HepG2 (cell line): Measurements from ENCODE around the gene CS. TPM values are rescaled to one million over a fixed set of nuclear protein-coding genes. Genes with fewer than 3 reads are reported as not detected.
A peak's percentile ranks its signal among the peaks of the same experiment; 100 is the strongest.

Source experiments
- ATAC-seq: fragments of 200-7000 bp; cut with Tn5 transposase; 3 replicates; pipeline ENCODE4 v1.9.1; 2020; ENCODE audit warnings: mild to moderate bottlenecking, moderate library complexity
- BruUV-seq: library from RNA; stranded (reverse); fragments of 400-500 nt; replicated peaks from 2 replicates; lab custom pipeline; 2021; lab: Mats Ljungman, UMichigan
- CTCF ChIA-PET: fragments of 300-600 bp; formaldehyde crosslinking; extraction: SDS; loops from one replicate; lab custom pipeline; 2021; ENCODE audit warnings: low total read pairs, inconsistent platforms, low intra/inter-chr PET ratio; lab: Yijun Ruan, JAX
- POLR2A ChIA-PET: fragments of 350-600 bp; sonication (Branson Sonifier 250); formaldehyde crosslinking; loops from one replicate; lab custom pipeline; 2020; ENCODE audit warnings: antibody characterized with exemption, inconsistent platforms; lab: Yijun Ruan, JAX
- DNase-seq: peaks from one replicate; pipeline ENCODE4 v3.0.0-alpha.2; 2015; ENCODE audit warnings: low spot score
- FAIRE-seq: peaks from 3 replicates; lab custom pipeline; 2011; peaks lifted over from hg19 to GRCh38; lab: Jason Lieb, UNC
- H2AFZ ChIP-seq: one replicate; pipeline ENCODE4 v1.6.1; 2011; ENCODE audit warnings: low read length, inconsistent platforms
- H3K27ac ChIP-seq: fragments of 300-600 bp; 3 replicates; pipeline ENCODE4 v1.8.0; 2011; ENCODE audit warnings: mixed run types, mild to moderate bottlenecking, mixed read lengths, low read length, inconsistent platforms; ENCODE audit not compliant: insufficient read depth; ENCODE audit errors: extremely low read length
- H3K27me3 ChIP-seq, 2 experiments: fragments of 200-600 bp in 1 of 2; 2 replicates in 1 of 2; 3 replicates in 1 of 2; pipeline versions ENCODE4 v1.6.0 to v1.8.0; 2011; ENCODE audit warnings: low read length in 2 of 2, mild to moderate bottlenecking in 2 of 2, moderate library complexity in 2 of 2, inconsistent platforms in 1 of 2; ENCODE audit not compliant: insufficient read depth in 2 of 2, control insufficient read depth in 1 of 2
- H3K36me3 ChIP-seq, 2 experiments: fragments of 200-600 bp in 1 of 2; replicated peaks in 1 of 2; 2 replicates in 1 of 2; 3 replicates in 1 of 2; pipeline versions ENCODE4 v1.5.1 to v1.8.0; 2011; ENCODE audit warnings: low read length in 2 of 2, inconsistent platforms in 1 of 2; ENCODE audit not compliant: insufficient read depth in 2 of 2, control insufficient read depth in 1 of 2
- H3K4me1 ChIP-seq: 2 replicates; pipeline ENCODE4 v1.5.1; 2012; ENCODE audit warnings: low read length, inconsistent platforms; ENCODE audit not compliant: insufficient read depth
- H3K4me2 ChIP-seq: 2 replicates; pipeline ENCODE4 v1.6.0; 2011; ENCODE audit warnings: low read depth, low read length, inconsistent platforms
- H3K4me3 ChIP-seq, 3 experiments: fragments of 200-600 bp in 1 of 3; sonication (generic), shearing (Covaris generic) in 1 of 3; replicated peaks in 1 of 3; 2 replicates each; pipeline ENCODE4 v1.5.1; 2011 to 2016; ENCODE audit warnings: low read length in 3 of 3, inconsistent platforms in 2 of 3, low read depth in 2 of 3, mild to moderate bottlenecking in 2 of 3, control low read depth in 1 of 3, mixed read lengths in 1 of 3; ENCODE audit not compliant: insufficient read depth in 1 of 3
- H3K79me2 ChIP-seq: one replicate; pipeline ENCODE4 v1.6.1; 2011; ENCODE audit warnings: low read length, inconsistent platforms; ENCODE audit not compliant: insufficient read depth
- H3K9ac ChIP-seq: 2 replicates; pipeline ENCODE4 v1.6.0; 2011; ENCODE audit warnings: mild to moderate bottlenecking, low read depth, low read length, inconsistent platforms; ENCODE audit not compliant: insufficient read depth
- H3K9me3 ChIP-seq: 2 replicates; pipeline ENCODE4 v1.5.1; 2012; ENCODE audit warnings: mild to moderate bottlenecking, low read length
- H4K20me1 ChIP-seq: 2 replicates; pipeline ENCODE4 v1.6.0; 2011; ENCODE audit warnings: inconsistent platforms, mild to moderate bottlenecking, low read length, moderate library complexity; ENCODE audit not compliant: insufficient read depth
- ERF ChIP-seq: IDR thresholded peaks from 2 replicates; pipeline ENCODE4 v1.6.1; 2018; ENCODE audit warnings: missing biosample characterization, missing genetic modification reagents
- GPN1 ChIP-seq: sonication (generic); formaldehyde crosslinking; IDR thresholded peaks from 2 replicates; pipeline ENCODE4 v1.5.1; 2020; ENCODE audit warnings: missing genetic modification reagents, borderline replicate concordance
- MED1 ChIP-seq: sonication (generic); formaldehyde crosslinking; IDR thresholded peaks from 2 replicates; pipeline ENCODE4 v1.4.0; 2020; ENCODE audit warnings: missing genetic modification reagents
- POLR2A ChIP-seq, 2 experiments: IDR thresholded peaks; 2 replicates each; pipeline ENCODE4 v1.6.1; 2011; ENCODE audit warnings: low read depth in 2 of 2, low read length in 2 of 2, mild to moderate bottlenecking in 1 of 2, moderate library complexity in 1 of 2; ENCODE audit not compliant: insufficient read depth in 1 of 2
- ZFP36L1 ChIP-seq: sonication (generic); formaldehyde crosslinking; IDR thresholded peaks from 2 replicates; pipeline ENCODE4 v1.8.0; 2022; ENCODE audit warnings: mild to moderate bottlenecking, missing genetic modification reagents, moderate library complexity
- ZMAT3 ChIP-seq: sonication (generic); formaldehyde crosslinking; conservative IDR thresholded peaks from 2 replicates; pipeline ENCODE4 v1.7.0; 2021; ENCODE audit warnings: missing genetic modification reagents
- ZNF543 ChIP-seq: sonication (generic); formaldehyde crosslinking; IDR thresholded peaks from 2 replicates; pipeline ENCODE4 v1.4.0; 2020; ENCODE audit warnings: mild to moderate bottlenecking, missing genetic modification reagents
- ZSCAN21 ChIP-seq: sonication (generic); formaldehyde crosslinking; IDR thresholded peaks from 2 replicates; pipeline ENCODE4 v1.8.0; 2022; ENCODE audit warnings: mild to moderate bottlenecking, missing genetic modification reagents, moderate library complexity, borderline replicate concordance
- ZZZ3 ChIP-seq: sonication (generic); formaldehyde crosslinking; IDR thresholded peaks from 2 replicates; pipeline ENCODE4 v1.4.0; 2020; ENCODE audit warnings: missing genetic modification reagents, mild to moderate bottlenecking, borderline replicate concordance
- WGBS: methylation state at CpG from one replicate; pipeline ENCODE4 v1.1.6; 2017; ENCODE audit warnings: low lambda C conversion rate; 5-methylcytosine and 5-hydroxymethylcytosine counted together
- in situ Hi-C: cut with HindIII; loops from 2 replicates; pipeline ENCODE4 v1.10.0; 2017; ENCODE audit warnings: low pct_unique_long_range_greater_than_20kb; ENCODE audit not compliant: extremely low pct_ligation_motif_present
- intact Hi-C: fragments of 100-400 bp; cut with micrococcal nuclease; formaldehyde crosslinking; loops from one replicate; pipeline ENCODE4 v1.10.0; 2022; ENCODE audit not compliant: unreplicated experiment
- polyA plus RNA-seq, 8 experiments: library from polyadenylated mRNA; depleted of rRNA in 3 of 8; stranded (reverse) in 7 of 8; unstranded in 1 of 8; fragments of >200 nt; fragmentation: Illumina TruSeq in 4 of 8; extraction: Trizol in 4 of 8; gene quantifications; 2 replicates each; pipeline versions ENCODE4 v1.2.1 to v1.2.3, GENCODE V29; 2011 to 2016; ENCODE audit warnings: low read depth in 4 of 8, missing spikeins in 1 of 8, mixed read lengths in 1 of 8; ENCODE audit not compliant: insufficient read depth in 1 of 8
- total RNA-seq, 5 experiments: library from RNA; depleted of rRNA; stranded (reverse); fragments of >200 nt; fragmentation: Illumina TruSeq; extraction: Trizol; gene quantifications; 2 replicates each; pipeline ENCODE4 v1.2.3, GENCODE V29; 2016; ENCODE audit warnings: low read depth in 1 of 5
- TF ChIP-seq, protein P1 (sequence below): sonication (generic); formaldehyde crosslinking; IDR thresholded peaks from 2 replicates; pipeline ENCODE4 v1.4.0; 2020; ENCODE audit warnings: mild to moderate bottlenecking, missing genetic modification reagents

Gene CS
- total and polyA plus RNA-seq, 2 of the 13 experiments (the other 11 are each of a cell fraction or from before 2014, with no cell fraction given) = 173 to 175 TPM

DNA sequence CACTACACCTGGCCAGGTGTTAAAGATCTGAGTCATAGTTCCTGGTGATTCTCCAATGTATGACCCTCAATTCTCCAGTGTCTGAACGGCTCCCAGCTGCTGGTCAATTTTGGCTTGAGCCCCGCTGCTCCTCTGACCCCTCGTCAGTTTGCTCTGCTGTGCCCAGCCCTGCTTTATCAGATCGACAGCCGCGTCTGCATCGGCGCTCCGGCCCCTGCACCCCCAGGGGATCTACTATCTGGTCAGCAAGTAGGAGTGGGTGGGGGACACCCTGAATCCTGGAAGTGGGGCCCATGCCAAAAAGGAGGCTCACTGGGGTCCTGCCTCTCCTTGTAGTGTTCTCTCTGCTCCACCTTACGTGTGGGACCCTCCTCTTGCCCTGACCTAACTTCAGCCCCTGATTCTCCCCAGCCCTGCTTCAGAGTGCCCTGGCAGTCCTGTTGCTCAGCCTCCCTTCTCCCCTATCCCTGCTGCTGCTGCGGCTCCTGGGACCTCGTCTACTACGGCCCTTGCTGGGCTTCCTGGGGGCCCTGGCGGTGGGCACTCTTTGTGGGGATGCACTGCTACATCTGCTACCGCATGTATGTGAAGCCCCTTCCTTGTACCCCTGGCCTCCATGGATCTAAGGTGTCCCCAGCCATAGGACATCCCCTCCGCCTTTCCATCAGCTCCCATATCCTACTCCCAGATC, 65.2 kb downstream of the CS start:
- no peak overlapping the region for H3K4me3 ChIP-seq
- H3K4me2 ChIP-seq = no peak overlapping the region
- no peak overlapping the region for H3K9ac ChIP-seq
- H3K36me3 ChIP-seq = peaks cover 4 to 15% of the 10 kb centered on the region in 2 experiments; a peak in 3 of 5 replicates
- BruUV-seq = no TSS peak
- in situ Hi-C loops (no loop called here), intact Hi-C loops (no loop called here)
- H3K9me3 ChIP-seq = no peaks in the 10 kb centered on the region
- H3K79me2 ChIP-seq = peaks cover 24% of the 10 kb centered on the region
- no peak for ATAC-seq
- TF ChIP-seq POLR2A (IDR thresholded peaks at IDR 0.05; ENCODE audit: insufficient read depth in 1 of 2, low read depth in 2 of 2, low read length in 2 of 2) = peak in 1 of 2 experiments; percentile 18; a peak in 1 of 4 replicates
- TF ChIP-seq MED1 (CRISPR knock-in tag) = no peak
- TF ChIP-seq GPN1 (CRISPR knock-in tag) = no peak
- H3K27ac ChIP-seq = no peak overlapping the region
- H4K20me1 ChIP-seq = no peaks in the 10 kb centered on the region
- no peak for DNase-seq
- CTCF ChIA-PET = interaction anchor here (1.1 kb wide), 1 partner anchor 24 kb away, joined by 3 read pairs; no protein-coding TSS in a partner anchor
- POLR2A ChIA-PET = interaction anchor here (0.7 to 5.8 kb wide), 3 partner anchors 13 to 29 kb away, joined by 3 to 96 read pairs (median 9); partner anchors contain the start of gene RNF41
- WGBS = 95% methylated on average over 15 of the region's 16 CpGs
- H3K27me3 ChIP-seq = no peaks in the 10 kb centered on the region
- peaks cover 26% of the 10 kb centered on the region for H3K4me1 ChIP-seq
- no peak overlapping the region for H2AFZ ChIP-seq
- no peak for FAIRE-seq

DNA sequence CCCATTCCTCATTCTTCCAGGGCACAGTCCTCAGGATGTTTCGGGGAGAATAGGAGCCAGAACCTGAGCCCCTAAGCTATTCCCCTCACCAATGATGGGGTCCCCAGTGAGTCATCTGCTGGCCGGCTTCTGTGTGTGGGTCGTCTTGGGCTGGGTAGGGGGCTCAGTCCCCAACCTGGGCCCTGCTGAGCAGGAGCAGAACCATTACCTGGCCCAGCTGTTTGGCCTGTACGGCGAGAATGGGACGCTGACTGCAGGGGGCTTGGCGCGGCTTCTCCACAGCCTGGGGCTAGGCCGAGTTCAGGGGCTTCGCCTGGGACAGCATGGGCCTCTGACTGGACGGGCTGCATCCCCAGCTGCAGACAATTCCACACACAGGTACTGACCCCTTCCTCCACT, 68.9 kb downstream of the CS start:
- no peak for FAIRE-seq
- TF ChIP-seq ZSCAN21 = 0 out of 2 replicates have a peak, but pooled peaks have one; percentile 54
- TF ChIP-seq ZNF543 (CRISPR knock-in tag) = no peak
- 0 out of 2 replicates have a peak, but pooled peaks have one; percentile 57 for TF ChIP-seq ZMAT3 (CRISPR knock-in tag)
- TF ChIP-seq ZFP36L1 (CRISPR knock-in tag) = no peak; the same call in 1 of the 2 replicates
- no peak for TF ChIP-seq ZZZ3 (CRISPR knock-in tag)
- TF ChIP-seq, protein P1, sequence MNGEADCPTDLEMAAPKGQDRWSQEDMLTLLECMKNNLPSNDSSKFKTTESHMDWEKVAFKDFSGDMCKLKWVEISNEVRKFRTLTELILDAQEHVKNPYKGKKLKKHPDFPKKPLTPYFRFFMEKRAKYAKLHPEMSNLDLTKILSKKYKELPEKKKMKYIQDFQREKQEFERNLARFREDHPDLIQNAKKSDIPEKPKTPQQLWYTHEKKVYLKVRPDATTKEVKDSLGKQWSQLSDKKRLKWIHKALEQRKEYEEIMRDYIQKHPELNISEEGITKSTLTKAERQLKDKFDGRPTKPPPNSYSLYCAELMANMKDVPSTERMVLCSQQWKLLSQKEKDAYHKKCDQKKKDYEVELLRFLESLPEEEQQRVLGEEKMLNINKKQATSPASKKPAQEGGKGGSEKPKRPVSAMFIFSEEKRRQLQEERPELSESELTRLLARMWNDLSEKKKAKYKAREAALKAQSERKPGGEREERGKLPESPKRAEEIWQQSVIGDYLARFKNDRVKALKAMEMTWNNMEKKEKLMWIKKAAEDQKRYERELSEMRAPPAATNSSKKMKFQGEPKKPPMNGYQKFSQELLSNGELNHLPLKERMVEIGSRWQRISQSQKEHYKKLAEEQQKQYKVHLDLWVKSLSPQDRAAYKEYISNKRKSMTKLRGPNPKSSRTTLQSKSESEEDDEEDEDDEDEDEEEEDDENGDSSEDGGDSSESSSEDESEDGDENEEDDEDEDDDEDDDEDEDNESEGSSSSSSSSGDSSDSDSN = 0 out of 2 replicates have a peak, but pooled peaks have one; percentile 38
- 0 out of 2 replicates have a peak, but pooled peaks have one; percentile 14 for TF ChIP-seq ERF (CRISPR knock-in tag)

More for the DNA sequence above, 68.9 kb downstream of the CS start:
- DNase-seq (no peak), ATAC-seq (peak; percentile 16)
- Histone ChIP-seq H3K36me3 (peaks cover 0 to 8% of the 10 kb centered on the region in 2 experiments; a peak in 2 of 5 replicates), H3K27ac (peak overlapping the region; percentile 99), H3K4me3 (peak overlapping the region; percentile 62 to 86 (median 78)), H3K9me3 (no peaks in the 10 kb centered on the region), H3K4me2 (peak overlapping the region; percentile 94), H3K4me1 (peaks cover 34% of the 10 kb centered on the region), H4K20me1 (no peaks in the 10 kb centered on the region), H2AFZ (peak overlapping the region; percentile 2), H3K9ac (peak overlapping the region; percentile 87), H3K79me2 (peaks cover 24% of the 10 kb centered on the region), H3K27me3 (no peaks in the 10 kb centered on the region)
- TSS peak; percentile 76 for BruUV-seq
- intact Hi-C loops = no loop called here
- POLR2A ChIA-PET = interaction anchor here (0.6 to 5.8 kb wide), 18 partner anchors 9 to 229 kb away, joined by 3 to 96 read pairs (median 5); partner anchors contain the start of genes ANKRD52, CNPY2, COQ10A and ESYT1
- in situ Hi-C loops = no loop called here
- CTCF ChIA-PET = interaction anchor here (1.4 kb wide), 1 partner anchor 35 kb away, joined by 3 read pairs; the partner anchor contains the start of gene COQ10A
- 39% methylated on average over 2 of the region's 11 CpGs for WGBS
